Osteoblast (primary cell): ENCODE results near the gene HSD11B2. TPM values are rescaled to one million over a fixed set of nuclear protein-coding genes. Genes with fewer than 3 reads are reported as not detected.

Experiments
- DNase-seq: peaks from one replicate; pipeline ENCODE4 v3.0.0; 2011; ENCODE audit warnings: low spot score, mixed read lengths; ENCODE audit not compliant: insufficient read length; ENCODE audit errors: missing footprints
- H2AFZ ChIP-seq: 2 replicates; pipeline ENCODE4 v1.6.0; 2011; ENCODE audit warnings: mild to moderate bottlenecking, low read length
- H3K27ac ChIP-seq: 2 replicates; pipeline ENCODE4 v1.5.1; 2011; ENCODE audit warnings: mild to moderate bottlenecking, low read depth, low read length, moderate library complexity
- H3K27me3 ChIP-seq: 2 replicates; pipeline ENCODE4 v1.6.0; 2012; ENCODE audit warnings: mild to moderate bottlenecking, control low read depth, inconsistent platforms, low read length, moderate library complexity; ENCODE audit not compliant: insufficient read depth
- H3K36me3 ChIP-seq: 2 replicates; pipeline ENCODE4 v1.5.1; 2011; ENCODE audit warnings: mild to moderate bottlenecking, low read length, control low read depth, moderate library complexity; ENCODE audit not compliant: insufficient read depth
- H3K4me1 ChIP-seq: 2 replicates; pipeline ENCODE4 v1.5.1; 2011; ENCODE audit warnings: mild to moderate bottlenecking, low read length, control low read depth, moderate library complexity; ENCODE audit not compliant: insufficient read depth
- H3K4me2 ChIP-seq: 2 replicates; pipeline ENCODE4 v1.6.0; 2011; ENCODE audit warnings: mild to moderate bottlenecking, low read length; ENCODE audit not compliant: insufficient read depth
- H3K4me3 ChIP-seq: fragments of 200-600 bp; sonication (generic); 3 replicates; pipeline ENCODE4 v1.5.1; 2012; ENCODE audit warnings: mild to moderate bottlenecking, low read length, inconsistent platforms; ENCODE audit not compliant: insufficient read depth
- H3K79me2 ChIP-seq: 2 replicates; pipeline ENCODE4 v1.6.0; 2012; ENCODE audit warnings: mild to moderate bottlenecking, low read length, control low read depth, inconsistent platforms; ENCODE audit not compliant: insufficient read depth
- H3K9me3 ChIP-seq: 2 replicates; pipeline ENCODE4 v1.5.1; 2011; ENCODE audit warnings: low read depth, low read length, control low read depth
- H4K20me1 ChIP-seq: 2 replicates; pipeline ENCODE4 v1.6.0; 2012; ENCODE audit warnings: mild to moderate bottlenecking, low read length, control low read depth; ENCODE audit not compliant: insufficient read depth
- CTCF ChIP-seq: IDR thresholded peaks from 2 replicates; pipeline ENCODE4 v1.5.1; 2011; ENCODE audit warnings: mild to moderate bottlenecking, low read depth, low read length, moderate library complexity; ENCODE audit errors: extremely low read depth
- total RNA-seq: library from RNA; depleted of rRNA; stranded (reverse); fragments of >200 nt; gene quantifications from 2 replicates; pipeline ENCODE4 v1.2.3, GENCODE V29; 2012

HSD11B2 gene
- total RNA-seq, 1 donor = not detected

GRCh38 chr16:67431775-67432505 is 1.0 kb downstream of the HSD11B2 start:
- no peak for TF ChIP-seq CTCF
- DNase-seq = peak; percentile 82
- Histone ChIP-seq H3K4me3 (peak overlapping the region; percentile 46), H3K27ac (no peak overlapping the region), H3K4me1 (peaks cover 3% of the 10 kb centered on the region), H3K4me2 (peak overlapping the region; percentile 59), H3K9me3 (no peaks in the 10 kb centered on the region), H3K27me3 (peaks cover 27% of the 10 kb centered on the region), H3K79me2 (no peaks in the 10 kb centered on the region), H4K20me1 (peaks cover 17% of the 10 kb centered on the region), H3K36me3 (no peaks in the 10 kb centered on the region), H2AFZ (no peak overlapping the region)

GRCh38 chr16:67432506-67432890 is 1.6 kb downstream of the HSD11B2 start:
- H3K4me1 ChIP-seq = peaks cover 3% of the 10 kb centered on the region
- H3K27ac ChIP-seq = no peak overlapping the region
- no peak overlapping the region for H3K4me2 ChIP-seq
- no peak overlapping the region for H3K4me3 ChIP-seq
- H4K20me1 ChIP-seq = peaks cover 17% of the 10 kb centered on the region
- peaks cover 27% of the 10 kb centered on the region for H3K27me3 ChIP-seq
- no peak overlapping the region for H2AFZ ChIP-seq
- DNase-seq = peak; percentile 89
- TF ChIP-seq CTCF = no peak
- H3K9me3 ChIP-seq = no peaks in the 10 kb centered on the region
- H3K79me2 ChIP-seq = no peaks in the 10 kb centered on the region
- H3K36me3 ChIP-seq = peaks cover 2% of the 10 kb centered on the region

- peak; percentile 85 for DNase-seq
- peaks cover 17% of the 10 kb centered on the region for H4K20me1 ChIP-seq
- peaks cover 24% of the 10 kb centered on the region for H3K27me3 ChIP-seq
- H3K9me3 ChIP-seq = no peaks in the 10 kb centered on the region
- H3K36me3 ChIP-seq = peaks cover 9% of the 10 kb centered on the region
- H3K79me2 ChIP-seq = no peaks in the 10 kb centered on the region
- H3K4me3 ChIP-seq = no peak overlapping the region
- H3K4me2 ChIP-seq = no peak overlapping the region
- no peak overlapping the region for H3K27ac ChIP-seq
- no peak overlapping the region for H2AFZ ChIP-seq
- H3K4me1 ChIP-seq = peaks cover 3% of the 10 kb centered on the region
- TF ChIP-seq CTCF = no peak
Observed at GRCh38 chr16:67433131-67433719, 2.3 kb downstream of the HSD11B2 start.

- no peaks in the 10 kb centered on the region for H3K27me3 ChIP-seq
- H3K27ac ChIP-seq = no peak overlapping the region
- no peak overlapping the region for H2AFZ ChIP-seq
- H3K4me1 ChIP-seq = peaks cover 3% of the 10 kb centered on the region
- no peak for TF ChIP-seq CTCF
- no peaks in the 10 kb centered on the region for H3K9me3 ChIP-seq
- no peaks in the 10 kb centered on the region for H3K79me2 ChIP-seq
- DNase-seq = peak; percentile 65
- peaks cover 20% of the 10 kb centered on the region for H3K36me3 ChIP-seq
- peaks cover 7% of the 10 kb centered on the region for H4K20me1 ChIP-seq
- H3K4me2 ChIP-seq = no peak overlapping the region
- no peak overlapping the region for H3K4me3 ChIP-seq
Observed at GRCh38 chr16:67435758-67436164, 4.8 kb downstream of the HSD11B2 start.
